SKM-1 treated with dmso at 0.1 percent for 144 hours (cell line): ENCODE measurements around the gene PRPF19.

ENCODE experiments used
- DNase-seq: peaks from one replicate; lab custom pipeline; 2025; ENCODE audit not compliant: unreplicated experiment; lab: John Stamatoyannopoulos, UW

Gene PRPF19

DNA sequence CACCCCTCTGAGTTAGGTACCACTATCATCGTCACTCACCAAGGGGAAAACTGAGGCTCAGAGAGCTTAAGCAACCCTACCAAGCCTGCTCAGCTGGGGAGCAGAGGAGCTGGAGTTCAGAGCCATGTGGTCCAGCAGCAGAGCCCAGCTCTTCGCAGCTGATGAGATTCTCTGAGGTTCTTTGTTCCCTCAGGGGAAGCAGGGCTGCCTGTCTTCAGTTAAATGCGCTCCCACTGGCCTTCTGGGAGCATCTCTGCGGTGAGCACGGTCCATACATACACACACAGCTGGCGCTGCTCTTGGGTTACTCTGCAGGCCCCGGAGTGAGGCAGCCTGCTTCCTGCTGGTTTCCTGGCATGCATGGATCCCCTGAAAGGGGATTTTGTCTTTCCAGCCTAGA lies 45.4 kb downstream of the PRPF19 start:
- DNase-seq = no peak

GRCh38 chr11:60859616-60860250 lies 46.7 kb downstream of the PRPF19 start:
- no peak for DNase-seq

- DNase-seq = peak; percentile 24
Observed at GRCh38 chr11:60858731-60859464, 47.5 kb downstream of the PRPF19 start.

DNA sequence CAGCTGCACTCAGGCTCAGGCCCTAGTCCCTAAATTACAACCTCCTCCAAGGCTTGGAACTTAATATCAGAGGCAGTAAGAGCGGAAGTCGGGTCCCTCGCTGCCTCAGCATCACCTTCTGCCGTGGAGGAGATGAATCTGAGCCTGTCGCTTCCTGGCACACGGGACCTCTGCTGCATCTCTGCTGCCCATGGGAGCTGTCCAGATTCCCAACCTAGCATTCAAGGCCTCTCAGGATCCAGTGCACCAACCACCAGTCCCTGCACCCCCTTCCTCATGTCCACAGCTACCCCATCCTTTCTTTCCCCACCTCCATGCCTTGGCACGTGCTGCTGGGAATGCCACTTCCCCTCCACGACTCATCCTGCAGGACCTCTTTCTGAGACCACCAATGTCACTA lies 48.1 kb downstream of the PRPF19 start:
- no peak for DNase-seq

- no peak for DNase-seq
Observed at GRCh38 chr11:60857378-60858232, 48.8 kb downstream of the PRPF19 start.

- DNase-seq = peak; percentile 21
Observed at GRCh38 chr11:60855726-60856633, 50.4 kb downstream of the PRPF19 start, which contains the start of gene PTGDR2. Gene PTGDR2, minus strand, starts transcription at chr11:60855950. Its CDS starts 2,228 bp downstream, at chr11:60853722.

DNA sequence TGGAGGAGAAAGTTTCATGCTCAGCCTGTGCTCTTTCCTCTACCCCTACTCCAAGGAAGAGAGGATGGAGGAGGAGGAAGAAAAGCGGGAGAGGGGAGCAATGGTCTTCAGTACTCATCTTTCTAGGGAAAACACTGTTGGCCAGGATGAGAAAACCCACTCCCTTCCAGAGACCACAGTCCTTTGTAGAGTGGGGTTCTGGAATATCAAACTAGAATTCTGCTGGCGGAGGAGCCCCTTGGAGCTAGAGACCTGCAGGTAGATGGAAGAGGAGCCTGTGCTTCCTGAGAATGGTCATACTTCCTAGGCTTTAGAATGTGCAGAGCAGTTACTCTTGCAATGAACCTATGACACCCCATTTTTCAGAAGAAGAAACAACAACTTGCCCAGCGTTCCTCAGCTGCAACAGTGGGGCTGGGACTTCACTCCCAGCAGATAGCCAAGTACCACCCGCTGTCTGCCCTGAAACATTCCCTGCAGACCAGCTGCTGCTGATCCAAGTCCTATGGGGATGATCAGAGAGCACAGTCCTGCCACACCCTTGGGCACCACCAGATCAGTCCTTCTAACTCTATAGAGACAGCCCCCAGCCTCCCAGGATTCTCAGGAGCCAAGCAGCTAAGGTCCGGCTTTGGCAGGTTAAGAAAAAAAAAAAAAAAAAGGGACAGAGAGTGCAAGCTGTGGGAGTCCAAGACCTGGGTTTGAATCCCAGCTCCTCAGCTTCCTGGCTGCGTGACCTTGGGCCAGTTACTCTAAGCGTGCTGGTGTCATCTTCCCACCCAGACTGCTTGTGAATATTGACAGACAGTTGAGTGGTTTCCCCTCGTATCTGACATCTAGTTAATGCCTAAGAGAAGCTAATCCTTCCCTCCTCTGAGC lies 51.3 kb downstream of the PRPF19 start:
- DNase-seq = no peak

GRCh38 chr11:60854140-60854846 lies 52.1 kb downstream of the PRPF19 start:
- no peak for DNase-seq

DNA sequence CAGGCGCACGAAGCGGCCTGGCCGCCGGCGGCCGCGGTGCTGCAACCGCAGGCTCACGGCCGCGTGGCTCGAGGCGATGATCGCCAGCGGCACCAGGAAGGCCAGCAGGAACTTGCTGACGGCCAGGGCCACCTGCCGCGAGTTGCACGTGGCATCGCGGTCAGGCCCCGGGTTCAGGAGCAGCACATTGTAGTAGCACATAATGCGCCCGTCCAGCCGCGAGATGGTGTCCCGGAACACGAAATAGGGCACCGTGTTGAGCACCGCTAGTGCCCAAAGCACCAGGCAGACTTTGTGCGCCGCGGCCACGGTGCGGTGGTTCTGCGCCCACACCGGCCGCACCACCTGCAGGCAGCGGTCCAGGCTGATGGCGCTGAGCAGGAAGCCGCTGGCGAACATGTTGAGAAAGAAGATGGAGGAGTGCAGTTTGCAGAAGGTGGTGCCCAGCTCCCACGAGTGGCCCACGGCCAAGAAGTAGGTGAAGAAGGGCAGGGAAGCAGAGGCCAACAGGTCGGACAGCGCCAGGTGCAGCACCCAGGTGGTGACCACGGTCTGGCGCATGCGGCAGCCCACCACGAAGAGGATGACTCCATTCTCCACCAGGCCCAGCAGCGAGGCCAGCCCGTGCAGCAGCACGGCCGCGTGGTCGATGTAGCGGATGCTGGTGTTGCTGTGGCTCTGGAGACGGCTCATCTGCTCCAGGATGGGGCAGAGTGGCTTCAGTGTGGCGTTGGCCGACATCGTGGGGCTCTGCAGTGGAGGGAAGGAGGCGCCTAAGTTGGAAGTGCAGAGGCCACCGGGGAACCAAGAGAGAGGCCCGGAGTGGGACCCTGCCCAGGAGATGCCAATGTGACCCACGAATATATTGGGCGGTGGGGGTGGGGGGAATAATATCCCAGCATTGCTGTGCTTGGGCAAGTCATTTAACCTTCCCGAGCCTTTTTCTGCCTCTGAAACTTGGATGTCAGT lies 53.1 kb downstream of the PRPF19 start:
- no peak for DNase-seq

- no peak for DNase-seq
Observed at GRCh38 chr11:60852117-60852981, 54.0 kb downstream of the PRPF19 start.

GRCh38 chr11:60851327-60852104 lies 54.9 kb downstream of the PRPF19 start:
- DNase-seq = no peak

GRCh38 chr11:60849641-60850520 lies 56.5 kb downstream of the PRPF19 start:
- DNase-seq = no peak

DNA sequence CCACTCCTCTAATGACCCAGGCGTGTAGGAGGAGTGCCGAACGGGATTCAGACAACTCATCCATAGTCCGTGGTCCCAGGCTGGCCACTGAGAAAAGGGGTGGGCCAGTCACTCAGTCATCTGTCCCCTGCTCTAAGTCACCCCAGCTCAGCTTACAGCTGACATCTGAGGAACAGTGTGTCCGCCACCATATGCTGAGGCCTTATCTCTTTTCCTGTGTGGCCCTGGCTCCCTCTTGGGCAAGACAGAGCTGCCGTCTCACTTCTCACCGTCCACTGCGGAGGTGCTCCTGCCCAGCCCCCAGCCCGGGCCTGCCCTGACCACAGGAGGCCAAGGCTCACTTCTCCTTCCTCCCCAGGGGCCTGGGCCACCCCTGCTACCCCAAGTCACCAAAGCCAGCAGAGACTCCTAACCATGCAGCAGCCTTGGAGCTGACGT lies 57.7 kb downstream of the PRPF19 start:
- DNase-seq = peak; percentile 49

GRCh38 chr11:60847896-60848295 lies 58.5 kb downstream of the PRPF19 start:
- DNase-seq = no peak

- DNase-seq = no peak
Observed at GRCh38 chr11:60847281-60847680, 59.1 kb downstream of the PRPF19 start.
